Stimulated activated CD4-positive, alpha-beta T cell treated with anti-CD3 and anti-CD28 coated beads, TNF-alpha, amount 100 ng/mL, for 4 hours (primary cell): ENCODE data around the gene BMERB1.
"Not testable (repeated sequence)": the region's sequence is repeated elsewhere in the genome, so short reads cannot be mapped to it uniquely, and the experiment has no call there.

ENCODE experiments used
- DNase-seq, 3 experiments: peaks; one replicate each; pipeline ENCODE4 v3.0.0-alpha.2; 2020; ENCODE audit warnings: low read depth in 3 of 3

The BMERB1 gene

GRCh38 chr16:15434425-15435215, at the start of gene BMERB1:
Gene BMERB1, plus strand, starts transcription at chr16:15434588. Its CDS starts 66 bp downstream, at chr16:15434654.
- DNase-seq, result peak; percentile 17 to 45 (median 26)

- not testable (repeated sequence) for DNase-seq
These were observed 46.3 kb upstream of the BMERB1 start for GRCh38 chr16:15388060-15388459.

GRCh38 chr16:15389916-15390315, 44.5 kb upstream of the BMERB1 start:
- DNase-seq, result not testable (repeated sequence)

GRCh38 chr16:15393025-15393424, 41.4 kb upstream of the BMERB1 start:
- DNase-seq, result not testable (repeated sequence)

GRCh38 chr16:15395631-15396508, 38.5 kb upstream of the BMERB1 start, which contains the start of gene MPV17L:
Gene MPV17L, plus strand, starts transcription at chr16:15395754. Its CDS starts 144 bp downstream, at chr16:15395898.
- DNase-seq, result not testable (repeated sequence)

GRCh38 chr16:15396509-15396829, 37.9 kb upstream of the BMERB1 start:
- DNase-seq, result not testable (repeated sequence)

GRCh38 chr16:15396948-15397594, 37.3 kb upstream of the BMERB1 start:
- no peak for DNase-seq

- DNase-seq, result no peak
These were observed 35.6 kb upstream of the BMERB1 start for GRCh38 chr16:15398618-15399316.

- DNase-seq, result no peak
These were observed 35.1 kb upstream of the BMERB1 start for GRCh38 chr16:15399317-15399716.

- DNase-seq, result not testable (repeated sequence)
These were observed 34.1 kb upstream of the BMERB1 start for GRCh38 chr16:15400314-15400713.

- DNase-seq, result no peak
These were observed 32.4 kb upstream of the BMERB1 start for GRCh38 chr16:15401972-15402371.

- DNase-seq, result no peak
These were observed 30.9 kb upstream of the BMERB1 start for GRCh38 chr16:15403392-15403995.

- DNase-seq, result not testable (repeated sequence)
These were observed 30.3 kb upstream of the BMERB1 start for GRCh38 chr16:15404091-15404490.

- no peak for DNase-seq
These were observed 29.6 kb upstream of the BMERB1 start for GRCh38 chr16:15404792-15405191.

GRCh38 chr16:15407756-15408155, 26.6 kb upstream of the BMERB1 start:
- DNase-seq, result not testable (repeated sequence)

- not testable (repeated sequence) for DNase-seq
These were observed 24.9 kb upstream of the BMERB1 start for GRCh38 chr16:15409476-15409875.

GRCh38 chr16:15415511-15415985, 18.8 kb upstream of the BMERB1 start:
- no peak for DNase-seq

- DNase-seq, result no peak
These were observed 17.2 kb upstream of the BMERB1 start for GRCh38 chr16:15417197-15417596.

GRCh38 chr16:15418206-15418605, 16.2 kb upstream of the BMERB1 start:
- DNase-seq, result no peak

GRCh38 chr16:15421696-15422095, 12.7 kb upstream of the BMERB1 start:
- not testable (repeated sequence) for DNase-seq

- no peak for DNase-seq
These were observed 12.2 kb upstream of the BMERB1 start for GRCh38 chr16:15422222-15422621.
